IPS-18a (cell line): Measurements from ENCODE around the gene ZNF716.

Experiments used
- H3K27ac ChIP-seq: one replicate; pipeline ENCODE4 v1.5.1; 2013; ENCODE audit warnings: low read length
- H3K27me3 ChIP-seq: one replicate; pipeline ENCODE4 v1.6.1; 2013; ENCODE audit warnings: mild to moderate bottlenecking, low read length; ENCODE audit not compliant: control insufficient read depth, insufficient read depth
- H3K36me3 ChIP-seq: one replicate; pipeline ENCODE4 v1.6.1; 2013; ENCODE audit warnings: low read depth, low read length; ENCODE audit not compliant: control insufficient read depth
- H3K4me1 ChIP-seq: one replicate; pipeline ENCODE4 v1.6.1; 2013; ENCODE audit warnings: low read depth, low read length; ENCODE audit not compliant: control insufficient read depth
- H3K4me3 ChIP-seq: one replicate; pipeline ENCODE4 v1.5.1; 2013; ENCODE audit warnings: low read length
- H3K9ac ChIP-seq: one replicate; pipeline ENCODE4 v1.6.1; 2013; ENCODE audit warnings: mild to moderate bottlenecking, low read length, moderate library complexity
- H3K9me3 ChIP-seq: one replicate; pipeline ENCODE4 v1.6.1; 2013; ENCODE audit warnings: low read depth, low read length; ENCODE audit not compliant: control insufficient read depth

ZNF716 gene

DNA sequence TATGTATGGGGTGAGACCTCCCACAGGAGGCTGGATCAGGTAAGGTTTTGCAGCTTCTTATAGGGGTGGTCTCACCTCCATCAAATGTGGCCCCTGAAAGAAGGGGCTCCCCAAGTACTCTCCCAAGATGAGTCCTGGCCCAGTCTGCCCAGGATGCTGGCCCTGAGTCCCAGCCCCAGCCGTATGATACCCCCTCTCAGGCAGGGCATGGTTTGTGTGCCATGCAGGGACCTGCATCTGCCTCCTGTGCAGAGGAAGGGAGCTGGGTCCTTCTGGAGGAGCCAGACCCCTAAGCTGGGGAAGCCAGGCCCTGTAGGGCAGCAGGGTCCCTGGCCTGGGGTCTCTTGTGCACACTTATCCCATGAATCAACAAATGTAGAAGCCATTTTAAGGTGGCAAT, 35.1 kb upstream of the ZNF716 start:
- H3K36me3 ChIP-seq: no peaks in the 10 kb centered on the region
- no peak overlapping the region for H3K27ac ChIP-seq
- H3K9ac ChIP-seq: no peak overlapping the region
- no peaks in the 10 kb centered on the region for H3K27me3 ChIP-seq
- peaks cover 19% of the 10 kb centered on the region for H3K9me3 ChIP-seq
- no peak overlapping the region for H3K4me3 ChIP-seq
- no peaks in the 10 kb centered on the region for H3K4me1 ChIP-seq

DNA sequence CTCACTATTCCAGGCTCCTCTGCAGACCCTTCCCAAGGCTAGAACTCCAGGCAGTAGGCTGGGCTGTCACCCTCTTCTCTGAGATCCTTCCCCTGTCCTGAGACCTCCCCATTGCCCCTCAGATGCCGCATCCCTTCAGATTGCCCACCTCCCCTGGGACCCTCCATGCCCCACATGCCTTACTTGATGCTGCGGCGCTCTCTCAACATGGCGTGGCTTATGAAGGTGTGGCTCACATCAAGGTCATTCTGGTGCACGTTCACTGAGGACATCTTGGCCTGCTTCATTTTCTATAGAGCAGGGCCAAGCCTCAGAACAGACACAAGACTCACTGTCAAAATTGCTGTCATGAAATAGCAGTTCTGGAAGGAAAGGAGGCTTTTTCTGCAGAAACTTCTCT, 34.7 kb upstream of the ZNF716 start:
- H3K9me3 ChIP-seq: peaks cover 21% of the 10 kb centered on the region

DNA sequence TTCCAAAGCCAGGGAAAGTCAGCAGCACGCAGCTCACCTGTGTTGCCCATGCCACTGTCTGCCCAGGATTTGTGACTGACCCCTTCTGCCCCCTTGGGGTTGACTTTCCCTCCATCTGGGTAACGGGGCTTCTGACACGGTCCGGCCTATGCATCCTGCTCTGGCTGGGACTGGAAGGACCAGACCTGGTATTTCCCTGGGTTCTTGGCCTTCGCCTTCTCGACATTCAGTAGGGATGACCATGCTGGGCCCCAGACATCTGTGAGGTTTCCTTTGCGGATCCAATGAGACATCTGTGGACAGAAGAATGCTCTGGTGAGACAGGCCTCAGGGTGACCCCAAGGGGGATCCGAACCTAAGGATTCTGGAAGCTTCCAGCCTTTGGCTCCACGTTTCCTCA, 34.2 kb upstream of the ZNF716 start:
- H3K27ac ChIP-seq: no peak overlapping the region
- H3K27me3 ChIP-seq: no peaks in the 10 kb centered on the region
- H3K9ac ChIP-seq: no peak overlapping the region
- no peak overlapping the region for H3K4me3 ChIP-seq
- H3K4me1 ChIP-seq: no peaks in the 10 kb centered on the region
- peaks cover 17% of the 10 kb centered on the region for H3K9me3 ChIP-seq
- no peaks in the 10 kb centered on the region for H3K36me3 ChIP-seq

More for the DNA sequence above, 34.7 kb upstream of the ZNF716 start:
- no peak overlapping the region for H3K4me3 ChIP-seq
- no peak overlapping the region for H3K9ac ChIP-seq
- H3K27ac ChIP-seq: no peak overlapping the region
- H3K36me3 ChIP-seq: no peaks in the 10 kb centered on the region
- no peaks in the 10 kb centered on the region for H3K4me1 ChIP-seq
- no peaks in the 10 kb centered on the region for H3K27me3 ChIP-seq

DNA sequence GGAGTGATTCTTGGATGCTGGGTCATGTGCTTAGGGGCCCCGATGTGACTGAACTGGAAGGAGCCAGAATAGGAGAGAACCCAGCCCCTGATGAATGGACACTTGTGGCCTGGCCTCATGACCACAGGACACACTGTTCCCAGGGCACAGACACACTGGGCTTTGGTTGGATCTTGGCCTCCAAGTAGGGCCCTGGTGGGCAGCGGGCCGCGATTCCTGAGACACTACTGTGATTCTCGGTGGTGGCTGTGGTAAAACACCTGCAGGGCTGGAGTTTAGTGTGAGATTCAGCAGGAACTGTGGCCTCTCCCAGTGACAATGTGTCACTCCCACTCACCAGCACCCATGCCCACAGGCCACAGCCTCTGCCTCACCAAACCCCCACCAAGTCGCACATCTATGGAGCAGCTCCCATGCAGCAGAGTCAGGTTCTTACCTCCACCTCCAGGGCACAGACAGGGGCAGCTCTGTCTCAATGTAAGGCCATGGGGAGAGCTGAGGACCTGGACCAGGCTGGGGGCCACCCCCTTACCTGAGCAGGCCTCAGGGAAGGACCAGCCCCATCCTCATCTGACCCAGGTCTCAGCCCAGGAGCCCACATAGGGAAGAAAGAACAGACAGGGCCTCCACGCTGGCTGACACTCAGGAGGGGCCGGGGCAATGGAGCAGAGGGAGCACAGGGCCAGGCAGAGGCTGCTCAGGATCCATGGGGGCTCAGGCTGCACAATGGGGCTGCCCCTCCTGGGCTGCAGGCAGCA, 33.2 kb upstream of the ZNF716 start:
- H3K4me3 ChIP-seq: no peak overlapping the region
- no peaks in the 10 kb centered on the region for H3K27me3 ChIP-seq
- H3K27ac ChIP-seq: no peak overlapping the region
- H3K4me1 ChIP-seq: no peaks in the 10 kb centered on the region
- peaks cover 25% of the 10 kb centered on the region for H3K9me3 ChIP-seq
- no peak overlapping the region for H3K9ac ChIP-seq
- no peaks in the 10 kb centered on the region for H3K36me3 ChIP-seq

DNA sequence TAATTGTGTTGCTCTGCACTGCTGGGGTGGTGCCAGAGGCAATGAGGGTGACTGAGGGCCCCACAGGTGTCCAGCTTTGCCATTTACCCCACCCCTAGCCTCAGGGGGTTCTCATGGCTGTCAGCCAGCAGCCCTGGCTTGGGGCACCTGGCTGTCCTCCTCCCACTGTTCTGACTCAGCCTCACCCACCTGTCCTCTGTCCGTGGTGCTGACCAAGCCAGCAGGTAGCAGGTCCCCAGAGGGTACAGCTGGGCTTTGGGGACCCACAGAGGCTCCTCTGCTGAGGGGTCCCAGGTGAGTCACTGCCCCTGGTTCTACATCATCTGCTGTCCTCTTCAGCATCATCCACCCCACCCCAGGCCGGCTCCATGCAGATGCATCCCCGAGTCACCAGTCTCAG, 32.2 kb upstream of the ZNF716 start:
- peaks cover 33% of the 10 kb centered on the region for H3K9me3 ChIP-seq
- no peaks in the 10 kb centered on the region for H3K36me3 ChIP-seq
- no peak overlapping the region for H3K4me3 ChIP-seq
- H3K9ac ChIP-seq: no peak overlapping the region
- no peaks in the 10 kb centered on the region for H3K4me1 ChIP-seq
- H3K27ac ChIP-seq: no peak overlapping the region
- no peaks in the 10 kb centered on the region for H3K27me3 ChIP-seq

DNA sequence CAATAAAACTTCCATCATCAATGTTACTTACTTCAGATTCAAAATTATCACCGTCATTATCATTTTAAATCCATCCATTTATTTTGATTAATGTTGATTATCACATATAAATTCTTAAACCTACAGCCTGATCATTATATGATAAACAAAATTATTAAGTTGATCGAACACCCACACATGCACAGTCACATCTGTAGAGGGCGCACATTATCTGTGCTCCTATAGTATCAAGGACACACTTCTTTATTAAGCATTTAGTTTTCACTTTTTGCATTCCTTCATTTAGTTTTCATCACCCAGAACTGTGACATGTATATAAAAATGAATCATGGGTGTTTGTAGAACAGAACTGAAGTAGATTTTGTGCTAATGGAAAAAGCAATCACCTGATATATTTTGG, 26.2 kb upstream of the ZNF716 start:
- H3K27ac ChIP-seq: no peak overlapping the region
- H3K9ac ChIP-seq: no peak overlapping the region
- H3K4me1 ChIP-seq: no peaks in the 10 kb centered on the region
- no peak overlapping the region for H3K4me3 ChIP-seq
- no peaks in the 10 kb centered on the region for H3K27me3 ChIP-seq
- H3K36me3 ChIP-seq: no peaks in the 10 kb centered on the region
- peaks cover 58% of the 10 kb centered on the region for H3K9me3 ChIP-seq

DNA sequence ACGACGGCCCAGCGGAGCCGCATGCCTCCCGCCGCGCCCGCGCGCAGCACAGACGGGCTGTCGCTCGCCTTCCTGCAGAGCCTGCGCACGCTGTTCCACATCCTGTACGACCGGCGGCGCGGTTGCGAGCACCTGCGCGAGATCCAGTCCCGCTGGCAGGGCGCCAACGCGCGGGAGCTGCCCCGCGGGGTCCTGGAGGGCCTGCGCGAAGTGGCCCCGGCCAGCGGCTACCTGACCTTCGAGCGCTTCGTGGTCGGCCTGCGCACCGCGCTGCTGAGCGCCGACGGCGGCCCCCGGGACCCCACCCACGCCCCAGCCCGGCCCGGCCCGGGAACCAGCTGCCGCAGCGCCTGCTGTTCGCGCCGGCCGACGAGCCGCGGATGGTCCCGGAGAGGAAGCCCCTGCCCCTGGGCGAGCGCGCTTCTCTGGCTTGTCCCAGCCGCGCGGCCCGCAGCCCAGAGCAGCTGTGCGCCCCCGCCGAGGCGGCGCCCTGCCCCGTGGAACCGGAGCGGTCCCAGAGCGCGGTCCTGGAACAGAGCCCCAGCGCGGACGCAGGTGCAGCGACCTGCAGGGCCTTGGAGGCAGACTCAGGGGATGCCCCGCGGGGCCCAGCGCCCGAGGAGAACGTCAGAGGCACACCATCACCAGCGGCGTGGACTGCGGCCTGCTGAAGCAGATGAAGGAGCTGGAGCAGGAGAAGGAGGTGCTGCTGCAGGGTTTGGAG, 25.3 kb upstream of the ZNF716 start:
- Histone ChIP-seq H3K9ac (no peak overlapping the region), H3K4me3 (no peak overlapping the region), H3K27me3 (no peaks in the 10 kb centered on the region), H3K36me3 (no peaks in the 10 kb centered on the region), H3K27ac (no peak overlapping the region), H3K9me3 (peaks cover 66% of the 10 kb centered on the region), H3K4me1 (no peaks in the 10 kb centered on the region)

DNA sequence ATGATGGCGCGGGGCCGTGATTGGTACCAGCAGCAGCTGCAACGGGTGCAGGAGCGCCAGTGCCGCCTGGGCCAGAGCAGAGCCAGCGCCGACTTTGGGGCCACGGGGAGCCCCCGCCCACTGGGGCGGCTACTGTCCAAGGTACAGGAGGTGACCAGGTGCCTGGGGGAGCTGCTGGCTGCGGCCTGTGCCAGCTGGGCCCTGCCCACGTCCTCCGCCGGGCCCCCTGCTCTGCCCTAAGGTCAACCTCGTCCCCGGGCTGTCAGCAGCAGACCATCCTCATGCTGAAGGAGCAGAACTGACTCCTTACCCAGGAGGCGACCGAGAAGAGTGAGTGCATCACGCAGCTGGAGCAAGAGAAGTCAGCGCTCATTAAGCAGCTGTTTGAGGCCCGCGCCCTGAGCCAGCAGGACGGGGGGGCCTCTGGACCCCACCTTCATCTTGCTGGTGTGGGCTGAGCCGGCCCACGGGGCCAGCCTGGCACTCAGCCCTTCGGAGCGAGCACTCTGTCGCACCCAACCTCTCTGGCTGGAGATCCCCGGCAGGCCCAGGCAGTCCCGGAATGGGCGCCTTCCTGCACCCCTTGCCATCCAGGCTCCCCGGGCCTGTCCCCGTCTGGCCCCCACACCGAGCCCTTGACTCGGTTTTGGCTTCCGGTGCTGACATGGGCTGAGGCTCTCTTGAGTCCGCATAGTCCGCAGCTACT, 24.6 kb upstream of the ZNF716 start:
- no peaks in the 10 kb centered on the region for H3K36me3 ChIP-seq
- H3K9ac ChIP-seq: no peak overlapping the region
- H3K4me1 ChIP-seq: no peaks in the 10 kb centered on the region
- no peak overlapping the region for H3K27ac ChIP-seq
- H3K27me3 ChIP-seq: no peaks in the 10 kb centered on the region
- no peak overlapping the region for H3K4me3 ChIP-seq
- peaks cover 69% of the 10 kb centered on the region for H3K9me3 ChIP-seq

DNA sequence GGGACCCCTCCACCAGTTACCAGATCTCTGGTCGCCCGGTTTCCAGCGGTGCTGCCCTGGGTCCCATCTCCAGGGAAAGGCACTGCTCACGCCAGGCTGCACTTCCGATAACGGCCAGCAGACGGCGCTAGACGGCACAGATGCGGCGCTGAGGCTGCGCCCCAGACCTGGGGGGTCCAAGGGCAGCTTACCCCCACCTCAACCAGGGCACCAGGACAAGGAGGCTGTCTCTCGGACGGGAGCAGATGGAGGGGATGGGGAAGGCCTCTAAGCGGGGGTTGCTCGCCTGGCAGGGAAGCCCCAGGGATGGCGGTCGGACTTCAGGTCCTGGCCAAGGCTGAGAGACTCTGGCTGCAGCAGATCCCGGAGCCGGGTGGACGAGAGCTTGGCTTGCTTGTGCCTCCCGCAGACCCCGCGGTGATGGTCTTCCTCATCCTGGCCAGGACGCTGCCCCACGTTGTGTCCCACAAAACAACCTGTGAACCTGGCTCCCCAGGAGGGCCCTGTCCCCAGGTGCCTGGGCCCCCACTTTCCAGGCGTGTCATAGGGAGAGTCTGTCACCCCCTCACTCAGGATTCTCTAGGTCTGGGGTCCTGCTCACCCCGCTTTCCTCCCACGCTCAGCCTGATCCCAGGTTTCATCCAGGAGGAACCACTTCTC, 23.9 kb upstream of the ZNF716 start:
- Histone ChIP-seq H3K4me3 (no peak overlapping the region), H3K36me3 (no peaks in the 10 kb centered on the region), H3K27me3 (no peaks in the 10 kb centered on the region), H3K4me1 (no peaks in the 10 kb centered on the region), H3K27ac (no peak overlapping the region), H3K9ac (no peak overlapping the region), H3K9me3 (peaks cover 74% of the 10 kb centered on the region)

DNA sequence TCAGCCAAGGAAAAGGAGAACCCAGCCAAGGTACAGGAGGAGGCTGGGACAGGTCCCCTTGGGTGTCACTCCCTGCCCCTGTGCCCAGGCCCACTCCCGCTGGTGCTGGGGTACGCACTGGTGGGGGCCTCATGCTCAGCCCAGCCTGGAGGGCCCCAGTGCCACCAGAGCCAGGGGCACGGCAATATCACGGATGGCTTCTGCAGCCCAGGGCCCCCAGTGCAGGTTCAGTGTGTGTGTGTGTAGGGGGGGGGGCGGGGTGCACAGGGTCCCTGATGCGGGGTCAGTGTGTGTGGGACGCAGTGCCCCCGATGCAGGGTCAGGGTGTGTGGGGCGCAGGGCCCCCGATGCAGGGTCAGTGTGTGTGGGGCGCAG, 23.4 kb upstream of the ZNF716 start:
- no peak overlapping the region for H3K27ac ChIP-seq
- peaks cover 71% of the 10 kb centered on the region for H3K9me3 ChIP-seq
- no peaks in the 10 kb centered on the region for H3K27me3 ChIP-seq
- H3K4me1 ChIP-seq: no peaks in the 10 kb centered on the region
- H3K9ac ChIP-seq: no peak overlapping the region
- no peak overlapping the region for H3K4me3 ChIP-seq
- no peaks in the 10 kb centered on the region for H3K36me3 ChIP-seq

DNA sequence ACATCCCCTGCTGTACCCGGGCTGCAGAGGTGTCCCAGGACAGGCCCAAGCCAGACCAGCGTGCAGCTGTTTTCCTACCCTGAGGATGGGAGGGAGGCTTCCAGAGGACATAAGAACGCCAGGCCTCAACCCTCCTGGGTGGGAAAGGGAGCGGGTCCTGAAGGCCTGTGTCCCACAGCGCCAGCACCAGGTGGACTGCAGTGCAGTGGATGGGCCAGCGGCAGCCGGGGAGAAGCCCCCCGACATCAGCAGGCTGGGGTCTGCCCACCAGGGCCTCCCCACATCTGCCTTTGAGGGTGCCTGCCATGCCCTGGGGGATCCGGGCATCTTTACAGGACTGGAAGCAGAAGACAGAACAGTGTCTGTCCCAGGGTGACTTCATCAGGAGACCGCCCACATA, 22.8 kb upstream of the ZNF716 start:
- no peak overlapping the region for H3K4me3 ChIP-seq
- H3K4me1 ChIP-seq: no peaks in the 10 kb centered on the region
- peaks cover 71% of the 10 kb centered on the region for H3K9me3 ChIP-seq
- no peak overlapping the region for H3K9ac ChIP-seq
- no peaks in the 10 kb centered on the region for H3K27me3 ChIP-seq
- H3K27ac ChIP-seq: no peak overlapping the region
- H3K36me3 ChIP-seq: no peaks in the 10 kb centered on the region
